ENCODE measurements around the gene TEAD2.

The TEAD2 gene

DNA sequence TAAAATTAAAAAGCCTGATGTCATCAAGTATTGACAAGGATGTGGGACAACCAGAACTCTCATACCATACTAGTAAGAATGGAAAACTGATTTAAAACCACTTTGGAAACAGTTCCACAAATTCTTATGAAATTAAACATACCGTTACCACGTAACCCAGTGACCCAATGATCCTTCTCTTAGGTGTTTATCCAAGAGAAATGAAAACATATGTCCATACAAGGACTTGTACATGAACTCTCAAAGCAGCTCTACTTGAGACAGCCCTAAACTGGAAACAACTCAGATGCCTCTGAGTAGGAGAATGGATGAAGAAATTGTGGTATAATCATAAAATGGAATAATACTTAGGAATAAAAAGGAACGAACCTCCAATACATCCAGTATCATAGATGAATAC, 64.8 kb downstream of the TEAD2 start:
- no peak overlapping the region for H3K4me3 ChIP-seq (replicated peaks; ENCODE audit: low read depth, low read length)
- DNase-seq (ENCODE audit: low read depth): no peak
- TF ChIP-seq, protein P1, sequence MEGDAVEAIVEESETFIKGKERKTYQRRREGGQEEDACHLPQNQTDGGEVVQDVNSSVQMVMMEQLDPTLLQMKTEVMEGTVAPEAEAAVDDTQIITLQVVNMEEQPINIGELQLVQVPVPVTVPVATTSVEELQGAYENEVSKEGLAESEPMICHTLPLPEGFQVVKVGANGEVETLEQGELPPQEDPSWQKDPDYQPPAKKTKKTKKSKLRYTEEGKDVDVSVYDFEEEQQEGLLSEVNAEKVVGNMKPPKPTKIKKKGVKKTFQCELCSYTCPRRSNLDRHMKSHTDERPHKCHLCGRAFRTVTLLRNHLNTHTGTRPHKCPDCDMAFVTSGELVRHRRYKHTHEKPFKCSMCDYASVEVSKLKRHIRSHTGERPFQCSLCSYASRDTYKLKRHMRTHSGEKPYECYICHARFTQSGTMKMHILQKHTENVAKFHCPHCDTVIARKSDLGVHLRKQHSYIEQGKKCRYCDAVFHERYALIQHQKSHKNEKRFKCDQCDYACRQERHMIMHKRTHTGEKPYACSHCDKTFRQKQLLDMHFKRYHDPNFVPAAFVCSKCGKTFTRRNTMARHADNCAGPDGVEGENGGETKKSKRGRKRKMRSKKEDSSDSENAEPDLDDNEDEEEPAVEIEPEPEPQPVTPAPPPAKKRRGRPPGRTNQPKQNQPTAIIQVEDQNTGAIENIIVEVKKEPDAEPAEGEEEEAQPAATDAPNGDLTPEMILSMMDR (IDR thresholded peaks at IDR 0.05; ENCODE audit: low read length, missing control alignments): no peak

DNA sequence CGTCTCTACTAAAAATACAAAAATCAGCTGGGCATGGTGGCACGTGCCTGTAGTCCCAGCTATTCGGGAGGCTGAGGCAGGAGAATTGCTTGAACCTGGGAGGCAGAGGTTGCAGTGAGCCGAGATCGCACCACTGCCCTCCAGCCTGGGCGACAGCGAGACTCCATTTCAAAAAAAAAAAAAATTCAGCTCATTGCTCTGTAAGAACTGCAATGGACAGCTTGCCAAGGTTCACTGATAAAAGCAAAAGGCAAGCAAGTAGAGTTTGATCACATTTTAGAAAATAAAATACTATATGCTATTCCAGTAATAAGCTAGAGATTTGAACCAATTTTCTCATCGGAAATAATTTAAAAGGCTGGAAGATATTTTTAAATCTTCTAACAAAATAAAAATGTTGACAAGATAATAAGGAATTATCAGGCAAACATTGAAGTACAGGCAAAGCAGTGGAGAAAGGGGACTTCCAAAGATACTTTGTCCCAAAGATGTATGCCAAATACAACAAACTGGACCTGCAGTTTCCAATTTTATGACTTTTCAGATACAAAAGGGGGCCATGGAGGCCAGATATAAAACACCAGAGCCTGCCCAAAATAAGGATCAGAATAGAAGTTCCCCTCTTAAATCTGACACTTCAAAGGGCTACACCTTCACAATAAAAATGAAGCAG, 66.9 kb downstream of the TEAD2 start:
- no peak for DNase-seq (ENCODE audit: low read depth)
- TF ChIP-seq, protein P1 (IDR thresholded peaks at IDR 0.05; ENCODE audit: low read length, missing control alignments): no peak
- no peak overlapping the region for H3K4me3 ChIP-seq (replicated peaks; ENCODE audit: low read depth, low read length)

DNA sequence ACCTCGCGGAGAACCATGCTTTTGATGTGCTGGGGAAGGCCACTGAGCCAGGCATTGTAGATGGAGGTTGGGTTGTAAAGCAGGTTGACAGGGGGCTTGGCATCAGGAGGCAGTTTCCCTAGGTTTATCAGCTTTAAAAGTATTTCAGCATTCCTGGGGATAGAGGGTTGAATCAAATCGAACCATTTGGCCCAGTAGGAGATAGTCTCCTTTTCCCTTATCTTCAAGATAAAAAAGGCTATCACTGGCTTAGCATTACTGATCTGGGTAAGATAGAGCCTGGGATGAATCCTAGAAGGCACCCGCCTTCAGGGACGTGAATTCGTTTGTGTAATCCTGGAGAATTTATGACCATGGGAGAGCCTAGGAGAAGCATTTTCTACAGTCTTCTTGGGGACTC, 67.8 kb downstream of the TEAD2 start:
- no peak overlapping the region for H3K4me3 ChIP-seq (replicated peaks; ENCODE audit: low read depth, low read length)
- DNase-seq (ENCODE audit: low read depth): no peak
- TF ChIP-seq, protein P1 (IDR thresholded peaks at IDR 0.05; ENCODE audit: low read length, missing control alignments): no peak
